Islet precursor cell (in vitro differentiated cells): ENCODE data around the gene IL12RB2.
"Not testable (repeated sequence)": the region's sequence is repeated elsewhere in the genome, so short reads cannot be mapped to it uniquely, and the experiment has no call there.

Source experiments
- DNase-seq: peaks from one replicate; pipeline ENCODE4 v3.0.0-alpha.2; 2018

Gene IL12RB2

GRCh38 chr1:67352211-67352610, 44.5 kb downstream of the IL12RB2 start:
- DNase-seq, result no peak

- no peak for DNase-seq
These were observed 48.2 kb downstream of the IL12RB2 start for GRCh38 chr1:67355745-67356424.

GRCh38 chr1:67359592-67359991, 51.9 kb downstream of the IL12RB2 start:
- no peak for DNase-seq

- DNase-seq, result no peak
These were observed 54.0 kb downstream of the IL12RB2 start for GRCh38 chr1:67361641-67362040.

- DNase-seq, result no peak
These were observed 59.8 kb downstream of the IL12RB2 start for GRCh38 chr1:67367370-67368045.

GRCh38 chr1:67368046-67368514, 60.4 kb downstream of the IL12RB2 start:
- no peak for DNase-seq

GRCh38 chr1:67371043-67371442, 63.4 kb downstream of the IL12RB2 start:
- no peak for DNase-seq

- no peak for DNase-seq
These were observed 64.0 kb downstream of the IL12RB2 start for GRCh38 chr1:67371681-67372080.

- no peak for DNase-seq
These were observed 64.5 kb downstream of the IL12RB2 start for GRCh38 chr1:67372136-67372535.

- no peak for DNase-seq
These were observed 65.2 kb downstream of the IL12RB2 start for GRCh38 chr1:67372898-67373297.

- peak; percentile 79 for DNase-seq
These were observed 68.7 kb downstream of the IL12RB2 start for GRCh38 chr1:67376381-67376780.

GRCh38 chr1:67377253-67377652, 69.6 kb downstream of the IL12RB2 start:
- DNase-seq, result no peak

- DNase-seq, result no peak
These were observed 73.5 kb downstream of the IL12RB2 start for GRCh38 chr1:67381154-67381553.

GRCh38 chr1:67382292-67382691, 74.6 kb downstream of the IL12RB2 start:
- no peak for DNase-seq

GRCh38 chr1:67383999-67384638, 76.4 kb downstream of the IL12RB2 start:
- DNase-seq, result no peak

GRCh38 chr1:67390041-67390887, 82.6 kb downstream of the IL12RB2 start:
- DNase-seq, result no peak

GRCh38 chr1:67393240-67393639, 85.6 kb downstream of the IL12RB2 start:
- no peak for DNase-seq

- DNase-seq, result no peak
These were observed 86.1 kb downstream of the IL12RB2 start for GRCh38 chr1:67393737-67394136.

- no peak for DNase-seq
These were observed 86.9 kb downstream of the IL12RB2 start for GRCh38 chr1:67394548-67394947.

GRCh38 chr1:67399199-67399993, 91.7 kb downstream of the IL12RB2 start:
- no peak for DNase-seq

GRCh38 chr1:67400029-67400786, 92.5 kb downstream of the IL12RB2 start:
- DNase-seq, result not testable (repeated sequence)
